HCT116 (cell line): ENCODE data around the gene CCDC159. TPM values are rescaled to one million over a fixed set of nuclear protein-coding genes. Genes with fewer than 3 reads are reported as not detected.

Experiments used
- ATAC-seq: fragments of 200-7000 bp; cut with Tn5 transposase; 2 replicates; pipeline ENCODE4 v1.9.1; 2020; ENCODE audit warnings: mild to moderate bottlenecking, moderate library complexity
- BruUV-seq: library from RNA; stranded (reverse); fragments of 400-500 nt; replicated peaks from 2 replicates; lab custom pipeline; 2021; lab: Mats Ljungman, UMichigan
- CTCF ChIA-PET: fragments of 300-600 bp; sonication (Branson Sonifier 250); formaldehyde crosslinking; loops from one replicate; lab custom pipeline; 2021; ENCODE audit warnings: antibody characterized with exemption; lab: Charles Lee
- POLR2A ChIA-PET: fragments of 300-600, 350-600 bp; sonication (Branson Sonifier 250); formaldehyde crosslinking; loops from one replicate; lab custom pipeline; 2021; ENCODE audit warnings: antibody characterized with exemption; lab: Charles Lee
- RAD21 ChIA-PET, 2 experiments: fragments of 300-600 bp; sonication (Branson Sonifier 250); formaldehyde crosslinking; loops; one replicate each; lab custom pipeline; 2023; ENCODE audit warnings: low total read pairs in 2 of 2; ENCODE audit not compliant: uncharacterized antibody in 2 of 2, unreplicated experiment in 2 of 2, low non-redundant PET in 1 of 2; lab: Charles Lee
- DNase-seq: peaks from one replicate; pipeline ENCODE4 v3.0.0-alpha.2; 2010; ENCODE audit warnings: low read depth, low spot score
- H2AFZ ChIP-seq: fragments of 200-600 bp; shearing (Covaris generic), sonication (generic); 2 replicates; pipeline ENCODE4 v1.6.1; 2017; ENCODE audit warnings: low read depth, mixed run types, mixed read lengths, antibody characterized with exemption, low read length; ENCODE audit not compliant: poor library complexity, severe bottlenecking
- H3K27ac ChIP-seq: 2 replicates; pipeline ENCODE4 v1.5.1; 2012; ENCODE audit warnings: low read depth, low read length
- H3K27me3 ChIP-seq: fragments of 200-600 bp; sonication (generic); 2 replicates; pipeline ENCODE4 v1.6.1; 2016; ENCODE audit warnings: mixed run types, low read length, mixed read lengths; ENCODE audit not compliant: insufficient read depth
- H3K36me3 ChIP-seq, 2 experiments: fragments of 200-500 bp in 1 of 2; fragments of 200-600 bp in 1 of 2; sonication (Bioruptor generic) in 1 of 2; sonication (generic) in 1 of 2; 2 replicates each; pipeline versions ENCODE4 v1.5.1 to v1.6.1; 2014 to 2016; ENCODE audit warnings: low read length in 2 of 2, inconsistent platforms in 1 of 2, mixed read lengths in 1 of 2, mixed run types in 1 of 2; ENCODE audit not compliant: insufficient read depth in 2 of 2, control insufficient read depth in 1 of 2
- H3K4me1 ChIP-seq, 2 experiments: fragments of 200-600 bp in 1 of 2; sonication (generic) in 1 of 2; 2 replicates each; pipeline versions ENCODE4 v1.5.1 to v1.6.1; 2012 to 2017; ENCODE audit warnings: low read length in 2 of 2, inconsistent platforms in 1 of 2, mild to moderate bottlenecking in 1 of 2, mixed read lengths in 1 of 2, mixed run types in 1 of 2, moderate library complexity in 1 of 2; ENCODE audit not compliant: insufficient read depth in 2 of 2, control insufficient read depth in 1 of 2
- H3K4me2 ChIP-seq: fragments of 200-600 bp; sonication (generic); 2 replicates; pipeline ENCODE4 v1.6.1; 2017; ENCODE audit warnings: mixed run types, low read length, mixed read lengths
- H3K4me3 ChIP-seq, 2 experiments: fragments of 200-600 bp in 1 of 2; sonication (generic) in 1 of 2; replicated peaks in 1 of 2; 2 replicates each; pipeline ENCODE4 v1.5.1; 2011 to 2016; ENCODE audit warnings: low read length in 2 of 2, control low read depth in 1 of 2, low read depth in 1 of 2, mild to moderate bottlenecking in 1 of 2, mixed read lengths in 1 of 2, mixed run types in 1 of 2
- H3K79me2 ChIP-seq: fragments of 200-600 bp; sonication (generic); 2 replicates; pipeline ENCODE4 v1.6.1; 2017; ENCODE audit warnings: mild to moderate bottlenecking, mixed run types, low read length, moderate library complexity, mixed read lengths; ENCODE audit not compliant: insufficient read depth
- H3K9ac ChIP-seq: fragments of 200-600 bp; sonication (generic); 2 replicates; pipeline ENCODE4 v1.6.1; 2016; ENCODE audit warnings: low read length, mixed read lengths
- H3K9me2 ChIP-seq: fragments of 200-600 bp; sonication (generic), shearing (Covaris generic); 2 replicates; pipeline ENCODE4 v1.6.1; 2017; ENCODE audit warnings: mixed run types, mild to moderate bottlenecking, moderate library complexity; ENCODE audit not compliant: insufficient read depth
- H3K9me3 ChIP-seq, 2 experiments: fragments of 200-500 bp in 1 of 2; fragments of 200-600 bp in 1 of 2; sonication (Bioruptor generic) in 1 of 2; sonication (generic) in 1 of 2; 2 replicates each; pipeline ENCODE4 v1.6.1; 2014 to 2017; ENCODE audit warnings: low read length in 2 of 2, mixed read lengths in 2 of 2, inconsistent platforms in 1 of 2, low read depth in 1 of 2, mild to moderate bottlenecking in 1 of 2, mixed run types in 1 of 2, moderate library complexity in 1 of 2; ENCODE audit not compliant: control insufficient read depth in 1 of 2, insufficient read depth in 1 of 2
- H4K20me1 ChIP-seq: fragments of 200-600 bp; sonication (generic), shearing (Covaris generic); 2 replicates; pipeline ENCODE4 v1.6.1; 2017; ENCODE audit warnings: mixed run types, mild to moderate bottlenecking, moderate library complexity; ENCODE audit not compliant: insufficient read depth
- REST ChIP-seq: IDR thresholded peaks from 2 replicates; pipeline ENCODE4 v1.6.1; 2012; ENCODE audit warnings: low read depth
- SRF ChIP-seq: IDR thresholded peaks from 2 replicates; pipeline ENCODE4 v1.6.1; 2012; ENCODE audit warnings: low read depth
- intact Hi-C: fragments of 100-400 bp; cut with micrococcal nuclease; formaldehyde crosslinking; loops from 2 replicates; pipeline ENCODE4 v1.10.0; 2022
- total RNA-seq: library from RNA; stranded (reverse); gene quantifications from one replicate; pipeline ENCODE4 v1.2.1, GENCODE V29; 2021; ENCODE audit not compliant: unreplicated experiment

Gene CCDC159
- total RNA-seq, 1 experiment from 2014 or later: 7.7 TPM

GRCh38 chr19:11373166-11373884, 27.0 kb downstream of the CCDC159 start:
- RAD21 ChIA-PET: no interaction called here

More at GRCh38 chr19:11373166-11373884, 27.0 kb downstream of the CCDC159 start:
- Histone ChIP-seq H3K9me2 (no peaks in the 10 kb centered on the region), H3K4me1 (peaks cover 31 to 35% of the 10 kb centered on the region in 2 experiments), H2AFZ (no peak overlapping the region)
- TF ChIP-seq REST (no peak), SRF (no peak)
- TF ChIP-seq, all 23 proteins: peak for 0
- DNase-seq: no peak
- Histone ChIP-seq H3K4me2 (peak overlapping the region; percentile 80), H3K27ac (no peak overlapping the region), H3K4me3 (peak overlapping the region in 1 of 2 experiments; percentile 68; a peak in 1 of 4 replicates), H3K9me3 (no peaks in the 10 kb centered on the region), H3K36me3 (no peaks in the 10 kb centered on the region), H3K27me3 (no peaks in the 10 kb centered on the region), H3K79me2 (peaks cover 5% of the 10 kb centered on the region; the same call in 1 of the 2 replicates), H3K9ac (no peak overlapping the region), H4K20me1 (no peaks in the 10 kb centered on the region)
- BruUV-seq: no TSS peak
- no peak for ATAC-seq
- POLR2A ChIA-PET: no interaction called here
- CTCF ChIA-PET: interaction anchor here (2.0 kb wide), 1 partner anchor 27 kb away, joined by 5 read pairs; the partner anchor contains the start of genes CCDC159 and TMEM205
- intact Hi-C loops: no loop called here
